ENCODE results near the gene MSX2.

DNA sequence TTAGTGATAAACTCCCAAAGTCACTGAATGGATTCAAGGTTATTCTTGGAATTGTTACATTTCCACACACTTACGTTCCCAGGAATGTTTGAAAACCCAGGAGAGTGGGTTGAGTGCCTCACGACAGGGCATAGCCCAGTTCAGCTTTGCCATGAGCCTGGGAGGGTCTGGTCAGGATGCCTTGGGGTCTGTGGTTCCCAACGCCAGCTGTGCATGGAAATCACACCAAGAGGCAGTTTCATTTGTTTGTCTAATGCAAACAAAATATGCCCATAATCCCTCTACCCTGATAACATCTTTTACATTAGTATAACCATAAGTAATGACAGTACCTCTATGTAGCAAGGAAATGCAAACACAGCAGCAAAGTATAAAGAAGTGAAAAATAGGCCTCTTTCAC is 25.3 kb upstream of the MSX2 start:
- TF ChIP-seq MXI1 (IDR thresholded peaks at IDR 0.05; ENCODE audit: low read depth, low read length) = no peak
- TF ChIP-seq, protein P1, sequence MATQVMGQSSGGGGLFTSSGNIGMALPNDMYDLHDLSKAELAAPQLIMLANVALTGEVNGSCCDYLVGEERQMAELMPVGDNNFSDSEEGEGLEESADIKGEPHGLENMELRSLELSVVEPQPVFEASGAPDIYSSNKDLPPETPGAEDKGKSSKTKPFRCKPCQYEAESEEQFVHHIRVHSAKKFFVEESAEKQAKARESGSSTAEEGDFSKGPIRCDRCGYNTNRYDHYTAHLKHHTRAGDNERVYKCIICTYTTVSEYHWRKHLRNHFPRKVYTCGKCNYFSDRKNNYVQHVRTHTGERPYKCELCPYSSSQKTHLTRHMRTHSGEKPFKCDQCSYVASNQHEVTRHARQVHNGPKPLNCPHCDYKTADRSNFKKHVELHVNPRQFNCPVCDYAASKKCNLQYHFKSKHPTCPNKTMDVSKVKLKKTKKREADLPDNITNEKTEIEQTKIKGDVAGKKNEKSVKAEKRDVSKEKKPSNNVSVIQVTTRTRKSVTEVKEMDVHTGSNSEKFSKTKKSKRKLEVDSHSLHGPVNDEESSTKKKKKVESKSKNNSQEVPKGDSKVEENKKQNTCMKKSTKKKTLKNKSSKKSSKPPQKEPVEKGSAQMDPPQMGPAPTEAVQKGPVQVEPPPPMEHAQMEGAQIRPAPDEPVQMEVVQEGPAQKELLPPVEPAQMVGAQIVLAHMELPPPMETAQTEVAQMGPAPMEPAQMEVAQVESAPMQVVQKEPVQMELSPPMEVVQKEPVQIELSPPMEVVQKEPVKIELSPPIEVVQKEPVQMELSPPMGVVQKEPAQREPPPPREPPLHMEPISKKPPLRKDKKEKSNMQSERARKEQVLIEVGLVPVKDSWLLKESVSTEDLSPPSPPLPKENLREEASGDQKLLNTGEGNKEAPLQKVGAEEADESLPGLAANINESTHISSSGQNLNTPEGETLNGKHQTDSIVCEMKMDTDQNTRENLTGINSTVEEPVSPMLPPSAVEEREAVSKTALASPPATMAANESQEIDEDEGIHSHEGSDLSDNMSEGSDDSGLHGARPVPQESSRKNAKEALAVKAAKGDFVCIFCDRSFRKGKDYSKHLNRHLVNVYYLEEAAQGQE (IDR thresholded peaks at IDR 0.05; ENCODE audit: low read depth, low read length) = no peak
- no peak for TF ChIP-seq EP300 (IDR thresholded peaks at IDR 0.05; ENCODE audit: borderline replicate concordance in 1 of 2, low read depth in 1 of 2, low read length in 1 of 2)
- TF ChIP-seq RAD21 (IDR thresholded peaks at IDR 0.05; ENCODE audit: low read length) = no peak

Measured in SK-N-SH (cell line).